AG10803 (cell line): ENCODE measurements around the gene SPARCL1.
"Not testable (repeated sequence)": the region's sequence is repeated elsewhere in the genome, so short reads cannot be mapped to it uniquely, and the experiment has no call there.

Experiments used
- DNase-seq: peaks from one replicate; pipeline ENCODE4 v3.0.0; 2010; ENCODE audit warnings: low read depth
- H3K4me3 ChIP-seq: 2 replicates; pipeline ENCODE4 v1.5.1; 2011; ENCODE audit warnings: mild to moderate bottlenecking, low read length, control low read depth
- CTCF ChIP-seq: conservative IDR thresholded peaks from 2 replicates; pipeline ENCODE4 v1.5.1; 2011; ENCODE audit warnings: mild to moderate bottlenecking, low read length, control low read depth, inconsistent platforms

The SPARCL1 gene

GRCh38 chr4:87491436-87491835, 37.7 kb downstream of the SPARCL1 start:
- DNase-seq = no peak
- no peak overlapping the region for H3K4me3 ChIP-seq
- no peak for TF ChIP-seq CTCF

- no peak for DNase-seq
- no peak overlapping the region for H3K4me3 ChIP-seq
- TF ChIP-seq CTCF = no peak
Measured at GRCh38 chr4:87490664-87491369, 38.4 kb downstream of the SPARCL1 start.

GRCh38 chr4:87489678-87490077, 39.5 kb downstream of the SPARCL1 start:
- TF ChIP-seq CTCF = no peak
- H3K4me3 ChIP-seq = no peak overlapping the region
- DNase-seq = peak; percentile 57

GRCh38 chr4:87488666-87489065, 40.5 kb downstream of the SPARCL1 start:
- not testable (repeated sequence) for H3K4me3 ChIP-seq, DNase-seq

GRCh38 chr4:87483247-87483646, 45.9 kb downstream of the SPARCL1 start:
- DNase-seq, H3K4me3 ChIP-seq: not testable (repeated sequence)

- DNase-seq = no peak
- no peak for TF ChIP-seq CTCF
- H3K4me3 ChIP-seq = no peak overlapping the region
Measured at GRCh38 chr4:87481377-87481776, 47.8 kb downstream of the SPARCL1 start.

- no peak for DNase-seq
- no peak for TF ChIP-seq CTCF
- H3K4me3 ChIP-seq = no peak overlapping the region
Measured at GRCh38 chr4:87478732-87479250, 50.4 kb downstream of the SPARCL1 start.

GRCh38 chr4:87476934-87477333, 52.2 kb downstream of the SPARCL1 start:
- no peak for TF ChIP-seq CTCF
- DNase-seq = no peak
- H3K4me3 ChIP-seq = no peak overlapping the region
